Embryonic facial prominence (tissue), 1 donor: Measurements from ENCODE around the gene UBA1.

Experiments
- DNase-seq: peaks from one replicate; pipeline ENCODE4 v3.0.0-alpha.2; 2016; ENCODE audit errors: extremely low spot score

UBA1 gene

DNA sequence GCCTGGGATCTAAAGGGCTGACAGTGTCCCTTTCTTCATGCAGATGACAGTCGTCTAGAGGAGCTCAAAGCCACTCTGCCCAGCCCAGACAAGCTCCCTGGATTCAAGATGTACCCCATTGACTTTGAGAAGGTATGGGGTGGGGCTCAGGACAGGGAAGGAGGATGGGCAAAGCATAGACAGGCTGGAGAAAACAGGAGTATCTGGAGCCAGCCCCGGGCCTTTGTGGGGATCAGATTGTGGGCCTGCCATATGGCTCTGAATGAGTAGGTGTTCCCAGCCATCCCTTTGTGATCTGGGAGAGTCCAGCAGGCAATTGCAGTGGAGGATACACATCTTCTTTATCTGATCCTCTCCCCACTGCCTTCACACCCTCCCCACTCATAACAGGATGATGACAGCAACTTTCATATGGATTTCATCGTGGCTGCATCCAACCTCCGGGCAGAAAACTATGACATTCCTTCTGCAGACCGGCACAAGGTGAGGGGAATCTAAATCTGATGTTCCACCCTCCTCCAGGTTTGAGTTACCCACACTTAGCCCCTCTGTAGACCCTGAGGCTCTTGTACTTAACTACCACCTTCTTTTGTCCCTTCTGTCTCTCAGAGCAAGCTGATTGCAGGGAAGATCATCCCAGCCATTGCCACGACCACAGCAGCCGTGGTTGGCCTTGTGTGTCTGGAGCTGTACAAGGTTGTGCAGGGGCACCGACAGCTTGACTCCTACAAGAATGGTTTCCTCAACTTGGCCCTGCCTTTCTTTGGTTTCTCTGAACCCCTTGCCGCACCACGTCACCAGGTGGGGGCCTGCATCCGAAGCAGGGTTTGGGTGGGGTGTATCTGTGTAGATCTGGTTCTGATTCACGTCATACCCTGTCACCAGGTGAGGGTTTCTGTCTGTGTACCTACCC lies 19.0 kb downstream of the UBA1 start:
- no peak for DNase-seq

DNA sequence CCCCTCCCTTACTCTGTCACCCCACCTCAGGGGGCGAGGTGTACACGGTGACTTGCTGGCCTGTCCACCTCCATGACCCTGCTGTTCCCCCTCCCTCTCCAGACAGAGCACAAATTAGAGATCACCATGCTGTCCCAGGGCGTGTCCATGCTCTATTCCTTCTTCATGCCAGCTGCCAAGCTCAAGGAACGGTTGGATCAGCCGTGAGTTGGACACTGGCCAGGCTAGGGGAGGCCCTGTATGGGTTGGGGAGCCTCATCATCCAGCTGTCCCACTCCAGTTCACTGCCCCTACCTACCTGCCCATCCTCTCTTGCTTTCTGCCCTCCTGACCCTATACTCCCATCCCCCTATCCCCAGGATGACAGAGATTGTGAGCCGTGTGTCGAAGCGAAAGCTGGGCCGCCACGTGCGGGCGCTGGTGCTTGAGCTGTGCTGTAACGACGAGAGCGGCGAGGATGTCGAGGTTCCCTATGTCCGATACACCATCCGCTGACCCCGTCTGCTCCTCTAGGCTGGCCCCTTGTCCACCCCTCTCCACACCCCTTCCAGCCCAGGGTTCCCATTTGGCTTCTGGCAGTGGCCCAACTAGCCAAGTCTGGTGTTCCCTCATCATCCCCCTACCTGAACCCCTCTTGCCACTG lies 20.9 kb downstream of the UBA1 start:
- no peak for DNase-seq

DNA sequence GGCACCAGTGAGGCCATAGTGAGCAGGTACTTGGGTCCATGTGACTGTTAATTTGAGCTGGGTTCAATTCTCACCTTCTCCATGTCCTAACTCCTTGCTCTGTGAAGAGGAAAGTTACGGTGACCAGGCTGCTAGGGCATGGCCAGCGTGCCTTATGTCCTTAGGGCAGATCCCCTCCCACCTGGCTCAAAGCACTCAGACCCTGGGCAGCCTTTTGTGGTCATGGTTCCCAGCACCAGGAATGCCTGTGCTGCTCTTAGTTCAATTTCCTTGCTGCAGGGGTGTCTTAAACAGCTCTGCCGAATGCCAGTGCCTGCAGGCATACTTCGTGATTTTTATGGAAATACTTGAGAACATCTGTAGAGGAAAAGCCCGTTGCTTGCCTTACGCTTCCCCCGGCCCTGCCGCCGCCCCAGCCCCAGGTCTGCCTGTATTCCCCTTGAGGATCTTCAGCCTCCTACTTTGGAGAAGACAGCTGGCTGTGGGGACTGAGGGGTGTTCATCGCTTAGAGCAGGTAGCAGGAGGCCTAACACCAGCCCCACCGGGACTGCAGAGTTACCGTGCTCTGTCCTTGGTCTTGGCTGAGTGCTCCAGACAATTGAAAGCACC lies 21.8 kb downstream of the UBA1 start:
- DNase-seq: no peak

DNA sequence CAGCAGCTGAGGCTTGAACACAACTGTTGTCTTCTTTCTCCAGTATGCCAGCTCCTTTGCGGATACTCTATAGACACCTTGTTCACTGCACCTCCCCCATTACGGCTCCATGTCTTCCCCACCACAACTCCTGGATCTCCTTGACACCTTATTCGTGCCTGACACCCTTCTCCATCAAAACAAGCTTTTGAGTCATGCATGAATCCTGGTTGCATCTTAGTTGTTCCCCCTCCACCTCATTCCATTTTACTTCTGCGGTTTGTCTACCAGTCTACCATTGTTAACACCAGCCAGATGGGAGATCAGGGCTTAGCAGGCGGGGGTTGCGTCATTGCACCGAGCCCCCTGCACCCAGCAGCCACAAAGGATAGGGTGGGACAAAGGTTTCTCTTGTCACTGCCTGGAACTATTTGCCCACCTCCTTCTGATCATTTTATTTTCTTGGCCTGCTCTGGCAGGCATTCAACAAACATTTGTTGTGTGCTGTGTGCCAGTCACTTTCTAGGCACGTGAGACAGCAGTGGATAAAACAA lies 22.8 kb downstream of the UBA1 start:
- no peak for DNase-seq

DNA sequence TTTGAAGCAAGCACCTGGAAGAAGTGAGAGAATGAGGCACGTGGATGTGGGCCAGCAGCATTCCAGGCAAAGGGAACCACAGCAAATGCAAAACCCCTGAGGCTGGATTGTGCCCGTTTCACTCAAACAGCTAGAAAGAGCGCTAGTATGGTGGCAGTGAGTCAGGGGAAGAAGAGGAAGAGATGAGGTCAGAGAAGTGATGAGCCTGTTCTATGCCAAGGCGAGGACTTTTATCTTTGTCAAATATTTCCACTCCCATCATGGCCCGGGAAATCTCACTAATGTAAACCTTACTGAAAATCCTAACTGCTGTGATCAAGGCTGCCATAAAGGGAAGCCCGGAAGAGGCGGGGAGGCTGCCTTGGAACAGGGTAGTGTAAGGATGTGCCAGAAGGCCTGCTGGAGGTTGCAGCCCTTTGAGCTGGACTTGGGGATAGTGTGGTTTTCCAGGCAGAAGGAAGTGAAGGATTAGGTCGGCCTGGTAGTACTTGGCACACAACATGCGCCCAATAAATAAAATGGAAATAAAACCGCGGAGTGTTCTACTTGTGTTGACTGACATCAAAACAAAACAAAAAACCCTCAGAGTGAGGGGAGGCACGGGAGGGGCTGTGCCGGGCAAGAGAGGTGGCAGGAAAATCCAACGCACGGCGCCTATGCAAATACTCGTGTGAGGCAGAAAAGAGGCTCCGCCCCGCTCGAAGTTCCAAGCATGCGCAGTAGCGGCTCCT lies 23.7 kb downstream of the UBA1 start:
- DNase-seq: no peak

DNA sequence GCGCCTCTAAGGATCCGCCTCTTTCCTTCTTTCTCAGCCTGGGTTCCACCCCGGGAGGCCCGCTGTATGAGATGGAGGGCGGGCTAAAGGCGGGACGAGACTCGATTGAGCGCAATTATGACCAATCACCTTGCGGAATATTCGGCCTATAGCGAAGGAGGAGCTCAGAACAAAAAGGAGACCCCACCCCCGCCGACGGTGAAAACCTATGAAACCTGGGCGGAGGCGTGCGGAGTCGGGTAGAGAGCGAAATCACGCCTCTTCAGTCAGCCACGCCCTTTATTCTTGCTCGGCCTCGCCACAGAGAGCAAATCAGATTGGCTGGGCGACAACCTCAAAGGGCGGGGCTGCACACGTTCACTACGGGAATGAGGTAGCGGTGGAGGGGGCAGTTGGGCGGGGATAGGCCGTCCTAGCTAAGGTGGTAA lies 24.2 kb downstream of the UBA1 start:
- peak; percentile 96 for DNase-seq

DNA sequence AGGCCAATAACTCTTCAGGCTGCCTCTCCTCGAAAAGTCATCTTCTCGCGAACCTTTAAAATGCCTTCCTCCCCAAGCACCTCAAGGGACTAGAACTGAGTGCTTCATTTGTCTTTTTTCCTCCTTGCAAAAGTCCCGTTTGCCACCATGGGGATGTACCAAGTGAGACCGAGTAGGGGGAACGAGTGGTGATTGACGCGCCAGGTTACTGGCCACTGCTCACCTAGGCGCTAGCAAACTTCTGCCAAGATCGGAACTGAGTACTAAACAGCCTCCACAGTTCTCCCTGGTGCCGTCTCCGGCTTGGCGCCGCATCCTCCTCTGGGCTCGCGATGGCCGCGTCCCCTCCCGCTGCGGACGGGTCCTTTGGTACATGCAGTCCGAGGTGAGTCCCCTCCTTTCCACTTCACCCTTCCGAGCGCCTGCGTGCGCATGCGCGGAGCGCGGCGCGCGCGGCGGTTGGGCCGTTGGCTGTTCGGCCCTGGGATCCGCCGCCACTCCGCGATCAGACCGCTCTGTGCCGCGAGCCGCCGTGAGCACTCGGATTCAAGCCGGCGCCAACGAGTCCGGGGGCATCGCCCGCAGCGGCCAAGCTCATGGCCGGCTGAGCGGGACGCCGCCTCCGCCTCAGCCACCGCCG lies 24.8 kb downstream of the UBA1 start, which contains the start of gene CDK16:
Gene CDK16, plus strand, starts transcription at position 402 of the 640 bp plus-strand sequence. CDS start 4,877 bp downstream, outside the sequence.
- DNase-seq: peak; percentile 50

DNA sequence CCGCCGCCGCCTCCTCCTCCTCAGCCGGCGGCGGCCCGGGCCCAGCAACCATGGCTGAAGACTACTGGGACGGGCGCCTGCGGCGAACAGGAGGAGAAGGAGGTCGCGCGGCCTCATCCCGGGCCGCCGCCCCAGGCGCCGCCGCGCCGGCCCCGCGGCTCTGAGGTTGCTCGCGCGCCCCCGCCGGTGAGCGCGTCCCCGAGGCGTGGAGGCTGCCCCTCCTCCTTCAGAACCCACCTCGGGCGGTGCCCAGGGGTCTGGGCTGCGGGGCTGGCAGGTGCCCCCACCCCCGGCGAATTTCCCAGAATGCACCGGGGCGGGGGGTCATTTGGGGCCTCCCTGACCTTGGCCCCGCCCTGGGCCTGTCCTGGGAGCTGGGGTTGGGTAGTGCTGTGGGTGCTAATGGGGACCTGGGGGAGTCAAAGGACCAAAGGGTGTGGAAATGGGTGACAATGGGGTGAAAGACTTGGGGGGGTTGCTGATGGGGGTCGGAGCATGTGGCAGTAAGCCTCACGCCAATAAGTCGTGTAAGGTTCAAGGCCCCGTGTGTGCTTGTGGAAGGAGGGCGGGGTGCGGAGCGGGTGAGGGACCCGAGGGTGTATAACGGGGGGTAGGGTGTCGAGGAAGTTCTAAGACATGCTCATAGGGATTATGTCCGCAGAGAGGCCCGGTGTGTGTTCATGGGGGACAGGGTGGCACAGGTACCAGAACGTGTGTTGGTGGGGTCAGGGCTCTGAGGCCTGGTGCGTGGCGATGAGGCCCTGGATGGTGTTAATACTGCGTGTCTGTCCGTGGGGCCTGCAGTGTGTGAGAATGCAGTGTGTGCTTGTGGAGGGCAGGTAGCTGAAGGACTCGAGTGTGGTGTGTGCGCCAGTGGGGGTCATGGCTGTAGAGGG lies 25.5 kb downstream of the UBA1 start:
- no peak for DNase-seq

DNA sequence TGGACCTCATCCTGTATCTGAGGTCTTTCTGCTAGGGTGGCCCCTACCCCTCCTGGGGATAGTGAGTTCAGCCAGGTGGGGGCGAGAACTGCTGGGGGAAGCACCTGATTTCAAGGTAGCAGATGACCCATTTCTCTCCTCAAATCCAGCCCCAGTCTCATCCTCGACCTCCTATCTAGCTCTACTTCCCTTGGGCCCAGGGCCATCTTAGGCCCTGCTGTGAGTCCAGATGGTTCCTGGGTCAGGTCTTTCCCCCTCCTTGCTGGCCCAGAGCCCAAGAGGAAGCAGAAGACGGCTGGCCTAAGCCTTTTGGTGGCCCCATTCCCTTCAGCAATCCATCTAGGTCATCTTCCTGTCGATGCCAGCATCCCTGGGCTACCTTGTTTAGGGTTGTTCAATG lies 28.1 kb downstream of the UBA1 start:
- no peak for DNase-seq

DNA sequence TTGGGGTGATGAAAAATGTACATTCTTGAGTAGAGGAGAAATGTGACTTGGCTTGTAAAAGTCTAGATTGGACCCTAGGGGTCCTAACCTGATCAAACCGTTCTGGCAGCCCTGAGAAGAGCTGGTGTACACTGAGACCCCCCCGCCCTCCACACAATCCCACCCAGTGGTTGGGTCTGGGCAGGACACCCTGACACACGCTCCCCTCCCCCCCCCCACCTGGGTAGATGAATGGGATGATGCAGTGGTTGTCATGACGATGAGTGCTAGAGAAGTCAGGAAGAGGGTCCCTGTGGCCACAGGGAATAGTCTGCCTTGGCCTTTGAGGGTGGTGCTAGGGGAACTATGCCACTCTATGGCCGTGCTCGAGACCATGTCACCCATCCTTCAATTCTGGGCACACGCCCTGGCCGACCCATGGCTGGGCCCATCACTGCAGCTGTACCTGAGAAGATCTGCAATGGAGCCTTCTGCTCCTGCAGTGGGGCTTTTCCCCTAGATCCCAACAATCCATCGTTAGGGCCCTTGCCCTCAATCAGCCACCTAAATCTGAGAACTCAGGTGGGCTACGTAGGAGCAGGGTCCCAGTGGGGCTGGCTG lies 29.2 kb downstream of the UBA1 start:
- DNase-seq: no peak

DNA sequence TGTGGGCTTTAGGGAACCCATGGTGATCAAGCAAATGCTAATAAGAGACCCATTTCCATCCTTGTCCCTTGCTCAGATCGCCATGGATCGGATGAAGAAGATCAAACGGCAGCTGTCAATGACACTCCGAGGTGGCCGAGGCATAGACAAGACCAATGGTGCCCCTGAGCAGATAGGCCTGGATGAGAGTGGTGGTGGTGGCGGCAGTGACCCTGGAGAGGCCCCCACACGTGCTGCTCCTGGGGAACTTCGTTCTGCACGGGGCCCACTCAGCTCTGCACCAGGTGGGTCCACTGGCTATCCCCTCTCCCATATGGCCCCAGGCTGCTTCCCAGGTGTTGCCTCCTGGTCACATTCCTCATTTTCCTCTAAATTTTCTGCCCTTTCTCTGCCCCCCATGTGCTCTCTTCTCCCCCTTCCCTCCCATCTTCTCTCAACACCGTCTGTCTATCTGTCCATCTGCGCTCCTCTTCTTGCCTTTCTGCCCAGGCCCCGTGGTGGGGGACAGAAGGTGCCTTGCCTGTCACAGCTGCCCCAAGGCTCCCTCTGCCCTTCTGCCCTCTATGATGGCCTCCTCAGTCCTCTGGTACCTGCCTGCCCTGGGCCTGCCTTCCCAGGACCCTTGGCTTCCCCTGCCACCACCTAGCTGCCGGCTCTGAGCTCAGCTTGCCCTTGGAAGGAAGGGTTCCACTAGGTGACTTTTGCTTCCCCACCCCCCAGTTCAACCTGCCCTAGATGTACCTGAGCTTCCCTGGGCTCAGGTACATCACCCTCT lies 30.0 kb downstream of the UBA1 start:
- DNase-seq: no peak

DNA sequence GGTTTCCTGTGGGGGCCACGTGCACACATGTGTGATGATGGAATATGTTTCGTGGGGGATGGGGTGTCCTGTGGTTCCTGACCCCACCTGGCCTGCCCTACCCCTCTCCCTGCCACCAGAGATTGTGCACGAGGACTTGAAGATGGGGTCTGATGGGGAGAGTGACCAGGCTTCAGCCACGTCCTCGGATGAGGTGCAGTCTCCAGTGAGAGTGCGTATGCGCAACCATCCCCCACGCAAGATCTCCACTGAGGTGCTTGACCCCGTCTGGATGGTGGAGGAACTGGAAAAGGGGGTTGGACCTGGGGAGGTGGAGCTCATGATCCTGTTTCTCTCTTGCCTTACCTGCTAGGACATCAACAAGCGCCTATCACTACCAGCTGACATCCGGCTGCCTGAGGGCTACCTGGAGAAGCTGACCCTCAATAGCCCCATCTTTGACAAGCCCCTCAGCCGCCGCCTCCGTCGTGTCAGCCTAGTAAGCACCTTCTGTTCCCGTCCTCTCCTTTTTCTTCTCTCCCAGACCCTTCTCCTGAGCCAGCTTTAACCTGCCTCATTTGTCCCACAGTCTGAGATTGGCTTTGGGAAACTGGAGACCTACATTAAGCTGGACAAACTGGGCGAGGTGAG lies 30.8 kb downstream of the UBA1 start:
- no peak for DNase-seq

DNA sequence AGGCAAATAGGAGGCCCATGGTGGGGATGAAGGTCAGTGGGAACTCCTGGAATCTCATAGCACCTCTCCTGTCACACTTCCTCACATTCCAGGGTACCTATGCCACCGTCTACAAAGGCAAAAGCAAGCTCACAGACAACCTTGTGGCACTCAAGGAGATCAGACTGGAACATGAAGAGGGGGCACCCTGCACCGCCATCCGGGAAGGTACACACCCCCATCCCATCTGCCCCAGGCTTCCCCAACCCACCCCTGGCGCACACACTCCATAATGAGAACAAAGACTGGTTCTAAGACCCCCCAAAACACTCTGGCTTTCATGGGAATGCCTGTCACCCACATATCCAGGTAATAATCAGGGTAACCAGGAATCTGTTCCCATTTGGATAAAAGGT lies 31.3 kb downstream of the UBA1 start:
- DNase-seq: no peak

DNA sequence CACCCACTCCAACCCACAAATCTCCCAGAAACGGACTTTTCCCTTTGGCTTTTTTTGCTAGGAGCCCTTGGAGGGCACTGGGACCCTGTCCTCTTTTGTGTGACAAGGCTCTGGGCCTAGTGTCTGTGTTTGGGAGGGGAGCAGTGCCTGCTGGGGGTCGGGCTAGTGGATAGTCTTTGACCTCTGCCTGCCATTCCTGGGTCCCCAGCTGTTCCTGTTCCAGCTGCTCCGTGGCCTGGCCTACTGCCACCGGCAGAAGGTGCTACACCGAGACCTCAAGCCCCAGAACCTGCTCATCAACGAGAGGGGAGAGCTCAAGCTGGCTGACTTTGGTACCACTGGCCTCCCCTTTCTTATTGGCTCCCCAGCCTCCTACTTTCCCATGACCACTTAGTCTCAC lies 32.4 kb downstream of the UBA1 start:
- no peak for DNase-seq

DNA sequence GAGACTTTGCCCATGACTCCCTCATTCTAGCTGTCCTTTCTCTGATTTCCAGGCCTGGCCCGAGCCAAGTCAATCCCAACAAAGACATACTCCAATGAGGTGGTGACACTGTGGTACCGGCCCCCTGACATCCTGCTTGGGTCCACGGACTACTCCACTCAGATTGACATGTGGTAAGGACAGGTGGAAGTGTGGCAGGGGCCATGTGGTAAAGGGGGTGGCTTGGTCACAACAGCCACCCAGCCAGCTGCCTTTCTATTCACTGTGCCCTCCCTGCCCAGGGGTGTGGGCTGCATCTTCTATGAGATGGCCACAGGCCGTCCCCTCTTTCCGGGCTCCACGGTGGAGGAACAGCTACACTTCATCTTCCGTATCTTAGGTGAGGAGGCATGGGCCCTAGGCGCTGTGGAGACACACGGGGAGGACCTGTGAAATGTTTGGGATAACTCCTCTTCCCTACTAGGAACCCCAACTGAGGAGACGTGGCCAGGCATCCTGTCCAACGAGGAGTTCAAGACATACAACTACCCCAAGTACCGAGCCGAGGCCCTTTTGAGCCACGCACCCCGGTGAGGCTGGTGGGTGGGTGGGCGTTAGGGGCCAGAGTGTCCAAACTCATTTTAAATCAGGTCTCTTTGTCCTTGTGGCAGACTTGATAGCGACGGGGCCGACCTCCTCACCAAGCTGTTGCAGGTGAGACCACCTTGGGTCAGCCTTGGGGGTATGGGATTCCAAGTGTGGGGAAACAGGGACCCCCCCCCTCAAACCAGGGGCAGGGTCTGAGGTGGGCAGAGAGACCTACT lies 33.1 kb downstream of the UBA1 start:
- DNase-seq: no peak

DNA sequence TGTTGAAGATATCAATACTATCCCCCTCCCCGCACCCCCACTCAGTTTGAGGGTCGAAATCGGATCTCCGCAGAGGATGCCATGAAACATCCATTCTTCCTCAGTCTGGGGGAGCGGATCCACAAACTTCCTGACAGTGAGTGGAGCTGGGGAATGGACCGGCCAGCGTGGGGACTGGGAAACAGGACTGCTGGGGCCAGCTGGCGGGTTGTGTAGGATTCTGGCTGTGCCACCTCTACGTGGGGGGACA lies 33.6 kb downstream of the UBA1 start:
- no peak for DNase-seq

DNA sequence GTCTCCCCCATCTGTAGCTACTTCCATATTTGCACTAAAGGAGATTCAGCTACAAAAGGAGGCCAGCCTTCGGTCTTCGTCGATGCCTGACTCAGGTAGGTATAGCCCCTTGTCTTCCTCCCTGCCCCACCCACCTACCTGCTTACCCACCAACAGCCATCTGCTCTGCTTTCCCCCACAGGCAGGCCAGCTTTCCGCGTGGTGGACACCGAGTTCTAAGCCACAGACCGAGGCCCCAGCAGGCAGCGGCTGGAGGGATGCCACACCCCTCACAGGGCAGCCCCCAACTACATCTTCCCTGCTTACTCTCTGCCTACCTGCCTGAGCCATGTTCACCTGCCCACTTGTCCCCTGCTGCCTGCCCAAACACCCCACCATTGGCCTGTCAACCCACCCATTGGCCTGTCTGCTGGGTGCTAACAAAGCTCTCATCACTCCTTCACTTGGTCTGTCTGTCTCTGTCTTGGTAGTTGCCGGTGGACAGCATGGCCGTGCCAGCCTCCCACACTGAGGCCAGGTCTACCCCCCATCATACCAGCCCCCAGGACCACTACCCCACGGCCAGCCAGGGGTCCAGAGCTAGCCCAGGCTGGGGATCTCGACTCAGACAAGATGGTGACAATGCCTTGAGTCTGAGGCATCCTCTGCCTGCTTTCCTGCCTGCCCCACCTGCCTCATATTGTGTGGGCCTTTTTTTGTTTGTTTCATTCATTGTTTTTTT lies 35.1 kb downstream of the UBA1 start:
- no peak for DNase-seq
